Measurements from ENCODE around the gene HDAC9.
"Not testable (repeated sequence)": the region's sequence is repeated elsewhere in the genome, so short reads cannot be mapped to it uniquely, and the experiment has no call there.

Gene HDAC9

DNA sequence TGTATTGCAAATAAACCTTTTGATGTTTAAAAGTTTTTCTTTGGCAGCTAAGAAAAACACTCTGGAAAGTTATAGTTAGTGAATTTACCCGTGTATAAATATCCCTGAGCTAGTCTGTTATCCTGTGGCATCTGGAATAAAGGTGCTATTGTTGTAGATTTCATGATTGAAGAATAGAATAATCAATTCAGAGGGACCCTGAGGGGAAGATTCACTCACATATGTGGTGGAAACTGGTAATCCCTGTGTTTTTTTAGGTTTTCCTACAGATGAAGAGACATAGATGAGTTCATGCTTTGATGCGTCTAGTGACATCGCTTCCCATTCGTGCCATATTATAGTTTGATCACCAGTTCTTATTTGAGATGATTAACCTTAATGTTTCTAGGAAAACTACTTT, 457.3 kb downstream of the HDAC9 start (continued):
- TF ChIP-seq, protein P1, sequence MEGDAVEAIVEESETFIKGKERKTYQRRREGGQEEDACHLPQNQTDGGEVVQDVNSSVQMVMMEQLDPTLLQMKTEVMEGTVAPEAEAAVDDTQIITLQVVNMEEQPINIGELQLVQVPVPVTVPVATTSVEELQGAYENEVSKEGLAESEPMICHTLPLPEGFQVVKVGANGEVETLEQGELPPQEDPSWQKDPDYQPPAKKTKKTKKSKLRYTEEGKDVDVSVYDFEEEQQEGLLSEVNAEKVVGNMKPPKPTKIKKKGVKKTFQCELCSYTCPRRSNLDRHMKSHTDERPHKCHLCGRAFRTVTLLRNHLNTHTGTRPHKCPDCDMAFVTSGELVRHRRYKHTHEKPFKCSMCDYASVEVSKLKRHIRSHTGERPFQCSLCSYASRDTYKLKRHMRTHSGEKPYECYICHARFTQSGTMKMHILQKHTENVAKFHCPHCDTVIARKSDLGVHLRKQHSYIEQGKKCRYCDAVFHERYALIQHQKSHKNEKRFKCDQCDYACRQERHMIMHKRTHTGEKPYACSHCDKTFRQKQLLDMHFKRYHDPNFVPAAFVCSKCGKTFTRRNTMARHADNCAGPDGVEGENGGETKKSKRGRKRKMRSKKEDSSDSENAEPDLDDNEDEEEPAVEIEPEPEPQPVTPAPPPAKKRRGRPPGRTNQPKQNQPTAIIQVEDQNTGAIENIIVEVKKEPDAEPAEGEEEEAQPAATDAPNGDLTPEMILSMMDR (tag by site-specific recombination; IDR thresholded peaks at IDR 0.05), result no peak

DNA sequence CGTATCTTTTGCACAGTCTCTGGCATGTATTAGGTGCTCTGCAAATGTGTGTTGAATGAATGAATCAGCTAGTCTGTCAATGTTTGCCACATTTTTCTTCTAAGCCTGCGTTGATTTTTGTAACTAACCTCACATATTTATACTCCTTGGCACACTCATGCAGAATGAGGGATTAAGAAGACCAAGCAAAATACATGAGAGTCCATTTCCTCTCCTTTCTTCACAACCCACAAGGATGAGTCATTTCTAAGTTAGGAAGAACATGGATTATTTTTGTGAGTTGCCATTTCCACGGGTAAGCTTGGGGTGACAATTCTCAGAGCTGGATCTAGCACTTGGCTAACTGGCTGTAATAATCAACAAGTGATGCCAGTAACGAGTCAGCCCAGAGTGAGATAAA, 463.1 kb downstream of the HDAC9 start:
- ChIA-PET POLR2A (no interaction called here), CTCF (no interaction called here)
- Histone ChIP-seq H3K9me3 (ENCODE audit: control insufficient read depth, insufficient read depth, low read depth, low read length) (no peaks in the 10 kb centered on the region), H3K4me1 (ENCODE audit: control insufficient read depth, insufficient read depth, low read length) (peaks cover 7% of the 10 kb centered on the region; the same call in 1 of the 2 replicates), H3K27ac (ENCODE audit: extremely low read depth, low read depth, low read length) (no peak overlapping the region), H3K36me3 (ENCODE audit: control insufficient read depth in 2 of 2, insufficient read depth in 1 of 2, low read length in 2 of 2) (no peaks in the 10 kb centered on the region), H3K4me3 (ENCODE audit: low read depth, low read length) (no peak overlapping the region)
- TF ChIP-seq SCRT2 (tag by site-specific recombination; IDR thresholded peaks at IDR 0.05), result peak; percentile 20; the same call in 1 of the 2 replicates
- TF ChIP-seq, protein P2, sequence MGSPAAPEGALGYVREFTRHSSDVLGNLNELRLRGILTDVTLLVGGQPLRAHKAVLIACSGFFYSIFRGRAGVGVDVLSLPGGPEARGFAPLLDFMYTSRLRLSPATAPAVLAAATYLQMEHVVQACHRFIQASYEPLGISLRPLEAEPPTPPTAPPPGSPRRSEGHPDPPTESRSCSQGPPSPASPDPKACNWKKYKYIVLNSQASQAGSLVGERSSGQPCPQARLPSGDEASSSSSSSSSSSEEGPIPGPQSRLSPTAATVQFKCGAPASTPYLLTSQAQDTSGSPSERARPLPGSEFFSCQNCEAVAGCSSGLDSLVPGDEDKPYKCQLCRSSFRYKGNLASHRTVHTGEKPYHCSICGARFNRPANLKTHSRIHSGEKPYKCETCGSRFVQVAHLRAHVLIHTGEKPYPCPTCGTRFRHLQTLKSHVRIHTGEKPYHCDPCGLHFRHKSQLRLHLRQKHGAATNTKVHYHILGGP (tag by site-specific recombination; IDR thresholded peaks at IDR 0.05), result no peak

DNA sequence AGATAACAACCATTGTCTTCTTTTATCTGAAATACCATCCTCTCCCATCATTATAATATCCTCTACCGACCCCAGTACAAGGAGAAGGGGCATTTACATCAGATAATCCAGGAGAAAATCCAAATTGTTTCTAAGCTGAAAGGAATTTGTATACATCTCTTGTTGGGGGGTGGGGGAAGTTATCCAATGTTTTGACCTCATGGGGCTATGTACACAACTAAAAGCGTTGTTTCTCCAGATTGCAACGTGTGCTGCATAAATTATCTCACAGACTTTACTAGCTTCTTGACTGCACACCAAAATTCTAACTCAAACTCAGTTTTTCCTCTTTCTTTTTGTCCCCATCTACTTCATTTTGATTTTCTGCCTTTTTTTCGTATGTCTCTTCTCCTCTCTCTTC, 465.2 kb downstream of the HDAC9 start:
- no peak overlapping the region for H3K27ac ChIP-seq (ENCODE audit: extremely low read depth, low read depth, low read length)
- no peaks in the 10 kb centered on the region for H3K9me3 ChIP-seq (ENCODE audit: control insufficient read depth, insufficient read depth, low read depth, low read length)
- no peaks in the 10 kb centered on the region for H3K36me3 ChIP-seq (ENCODE audit: control insufficient read depth in 2 of 2, insufficient read depth in 1 of 2, low read length in 2 of 2)
- ChIA-PET POLR2A (no interaction called here), CTCF (no interaction called here)
- no peak overlapping the region for H3K4me3 ChIP-seq (ENCODE audit: low read depth, low read length)
- H3K4me1 ChIP-seq (ENCODE audit: control insufficient read depth, insufficient read depth, low read length), result peaks cover 7% of the 10 kb centered on the region; the same call in 1 of the 2 replicates
- TF ChIP-seq IKZF3 (tag by site-specific recombination; IDR thresholded peaks at IDR 0.05), result no peak
- no peak for TF ChIP-seq ZNF626 (tag by site-specific recombination; IDR thresholded peaks at IDR 0.05)
- TF ChIP-seq GLIS1 (tag by site-specific recombination; IDR thresholded peaks at IDR 0.05), result peak; percentile 71
- no peak for TF ChIP-seq ZNF544 (tag by site-specific recombination; IDR thresholded peaks at IDR 0.05)
- no peak for TF ChIP-seq ZFP41 (tag by site-specific recombination; IDR thresholded peaks at IDR 0.05; ENCODE audit: borderline replicate concordance)
- TF ChIP-seq ZNF768 (tag by site-specific recombination; IDR thresholded peaks at IDR 0.05), result no peak
- TF ChIP-seq ZNF560 (tag by site-specific recombination; IDR thresholded peaks at IDR 0.05; ENCODE audit: borderline replicate concordance), result no peak
- TF ChIP-seq TCF7L2 (IDR thresholded peaks at IDR 0.05; ENCODE audit: borderline replicate concordance, low read depth, low read length), result no peak

DNA sequence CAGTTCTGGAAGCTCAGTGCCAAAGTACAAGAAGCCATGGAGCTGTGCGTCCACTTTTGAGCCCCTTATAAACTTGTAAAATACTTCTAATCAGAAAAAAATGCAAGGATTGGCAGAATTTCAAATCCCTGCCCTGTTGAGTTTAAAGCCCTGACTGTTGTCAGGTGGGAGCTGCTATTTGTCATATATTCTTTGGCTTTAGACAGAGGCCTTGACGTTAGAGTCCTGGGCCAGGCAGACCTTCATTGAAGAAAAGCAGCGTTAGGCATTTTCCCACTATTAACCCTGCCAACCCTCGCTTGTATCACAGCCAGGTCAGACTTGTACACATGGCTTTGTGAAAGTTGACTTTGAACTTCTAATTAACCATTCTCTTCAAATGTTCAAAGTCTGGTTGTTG, 466.5 kb downstream of the HDAC9 start:
- peaks cover 7% of the 10 kb centered on the region; the same call in 1 of the 2 replicates for H3K4me1 ChIP-seq (ENCODE audit: control insufficient read depth, insufficient read depth, low read length)
- TF ChIP-seq GLI2 (tag by site-specific recombination; IDR thresholded peaks at IDR 0.05; ENCODE audit: borderline replicate concordance, low read depth) (no peak), YY2 (tag by site-specific recombination; IDR thresholded peaks at IDR 0.05) (no peak)
- H3K9me3 ChIP-seq (ENCODE audit: control insufficient read depth, insufficient read depth, low read depth, low read length), result no peaks in the 10 kb centered on the region
- no peaks in the 10 kb centered on the region for H3K36me3 ChIP-seq (ENCODE audit: control insufficient read depth in 2 of 2, insufficient read depth in 1 of 2, low read length in 2 of 2)
- H3K27ac ChIP-seq (ENCODE audit: extremely low read depth, low read depth, low read length), result no peak overlapping the region
- H3K4me3 ChIP-seq (ENCODE audit: low read depth, low read length), result no peak overlapping the region
- CTCF ChIA-PET, result interaction anchor here (0.5 to 0.8 kb wide), 2 partner anchors 79 to 160 kb away, joined by 3 read pairs; no protein-coding TSS in a partner anchor
- POLR2A ChIA-PET, result no interaction called here

DNA sequence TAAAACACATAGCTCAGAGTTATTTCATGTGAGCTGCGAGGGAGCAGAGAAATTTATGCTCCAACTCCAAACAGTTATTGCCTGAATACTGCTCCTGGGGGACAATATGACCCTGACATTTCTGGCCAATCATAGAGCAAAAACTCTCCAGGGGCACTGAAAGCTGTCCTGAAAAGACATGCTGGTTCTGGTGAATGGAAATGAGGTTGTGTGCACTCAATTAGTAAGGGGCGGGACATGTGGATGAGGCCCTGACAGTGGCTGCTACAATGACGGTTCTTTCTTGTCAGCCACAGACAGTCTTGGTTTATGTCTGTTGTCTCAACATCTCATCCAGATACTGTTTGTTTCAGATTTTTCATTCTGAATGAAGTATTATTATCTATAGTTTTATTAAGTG, 470.1 kb downstream of the HDAC9 start:
- TF ChIP-seq ZNF521 (tag by site-specific recombination; IDR thresholded peaks at IDR 0.05), result no peak
- no peak for TF ChIP-seq ZNF785 (tag by site-specific recombination; IDR thresholded peaks at IDR 0.05)
- TF ChIP-seq ZNF473 (tag by site-specific recombination; IDR thresholded peaks at IDR 0.05), result no peak
- TF ChIP-seq, protein P3, sequence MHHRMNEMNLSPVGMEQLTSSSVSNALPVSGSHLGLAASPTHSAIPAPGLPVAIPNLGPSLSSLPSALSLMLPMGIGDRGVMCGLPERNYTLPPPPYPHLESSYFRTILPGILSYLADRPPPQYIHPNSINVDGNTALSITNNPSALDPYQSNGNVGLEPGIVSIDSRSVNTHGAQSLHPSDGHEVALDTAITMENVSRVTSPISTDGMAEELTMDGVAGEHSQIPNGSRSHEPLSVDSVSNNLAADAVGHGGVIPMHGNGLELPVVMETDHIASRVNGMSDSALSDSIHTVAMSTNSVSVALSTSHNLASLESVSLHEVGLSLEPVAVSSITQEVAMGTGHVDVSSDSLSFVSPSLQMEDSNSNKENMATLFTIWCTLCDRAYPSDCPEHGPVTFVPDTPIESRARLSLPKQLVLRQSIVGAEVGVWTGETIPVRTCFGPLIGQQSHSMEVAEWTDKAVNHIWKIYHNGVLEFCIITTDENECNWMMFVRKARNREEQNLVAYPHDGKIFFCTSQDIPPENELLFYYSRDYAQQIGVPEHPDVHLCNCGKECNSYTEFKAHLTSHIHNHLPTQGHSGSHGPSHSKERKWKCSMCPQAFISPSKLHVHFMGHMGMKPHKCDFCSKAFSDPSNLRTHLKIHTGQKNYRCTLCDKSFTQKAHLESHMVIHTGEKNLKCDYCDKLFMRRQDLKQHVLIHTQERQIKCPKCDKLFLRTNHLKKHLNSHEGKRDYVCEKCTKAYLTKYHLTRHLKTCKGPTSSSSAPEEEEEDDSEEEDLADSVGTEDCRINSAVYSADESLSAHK (tag by site-specific recombination; IDR thresholded peaks at IDR 0.05), result no peak
- TF ChIP-seq ZSCAN23 (tag by site-specific recombination; IDR thresholded peaks at IDR 0.05), result no peak
- no peak for TF ChIP-seq ZNF223 (tag by site-specific recombination; IDR thresholded peaks at IDR 0.05)
- TF ChIP-seq ZNF114 (tag by site-specific recombination; IDR thresholded peaks at IDR 0.05), result no peak
- no peak for TF ChIP-seq ZNF626 (tag by site-specific recombination; IDR thresholded peaks at IDR 0.05)
- ChIA-PET POLR2A (no interaction called here), CTCF (no interaction called here)
- no peak overlapping the region for H3K4me3 ChIP-seq (ENCODE audit: low read depth, low read length)
- no peaks in the 10 kb centered on the region for H3K9me3 ChIP-seq (ENCODE audit: control insufficient read depth, insufficient read depth, low read depth, low read length)
- H3K36me3 ChIP-seq (ENCODE audit: control insufficient read depth in 2 of 2, insufficient read depth in 1 of 2, low read length in 2 of 2), result no peaks in the 10 kb centered on the region
- H3K27ac ChIP-seq (ENCODE audit: extremely low read depth, low read depth, low read length), result no peak overlapping the region
- H3K4me1 ChIP-seq (ENCODE audit: control insufficient read depth, insufficient read depth, low read length), result peaks cover 4% of the 10 kb centered on the region; the same call in 1 of the 2 replicates

DNA sequence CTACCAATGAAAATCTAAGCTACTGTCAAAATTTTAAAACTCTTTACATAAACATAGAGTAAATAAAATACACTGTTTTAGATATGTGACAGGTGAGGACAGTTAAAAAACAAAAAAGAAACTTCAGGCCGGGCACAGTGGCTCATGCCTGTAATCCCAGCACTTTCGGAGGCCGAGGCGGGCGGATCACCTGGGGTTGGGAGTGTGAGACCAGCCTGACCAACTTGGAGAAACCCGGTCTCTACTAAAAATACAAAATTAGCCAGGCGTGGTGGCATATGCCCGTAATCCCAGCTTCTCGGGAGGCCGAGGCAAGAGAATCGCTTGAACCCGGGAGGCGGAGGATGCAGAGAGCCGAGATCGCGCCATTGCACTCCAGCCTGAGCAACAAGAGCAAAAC, 472.2 kb downstream of the HDAC9 start:
- H3K9me3 ChIP-seq (ENCODE audit: control insufficient read depth, insufficient read depth, low read depth, low read length); H3K27ac ChIP-seq (ENCODE audit: extremely low read depth, low read depth, low read length); H3K4me1 ChIP-seq (ENCODE audit: control insufficient read depth, insufficient read depth, low read length); POLR2A ChIA-PET; H3K36me3 ChIP-seq (ENCODE audit: control insufficient read depth in 2 of 2, insufficient read depth in 1 of 2, low read length in 2 of 2); H3K4me3 ChIP-seq (ENCODE audit: low read depth, low read length): not testable (repeated sequence)
- CTCF ChIA-PET, result interaction anchor here (0.6 to 0.7 kb wide), 3 partner anchors 242 to 475 kb away, joined by 4 to 6 read pairs (median 5); no protein-coding TSS in a partner anchor
